DMS114 treated with DMSO at 0.1 percent for 48 hours (cell line): ENCODE results near the gene GRAMD1B.
A peak's percentile ranks its signal among the peaks of the same experiment; 100 is the strongest.

Experiments
- DNase-seq: peaks from one replicate; lab custom pipeline; 2025; ENCODE audit not compliant: unreplicated experiment; lab: John Stamatoyannopoulos, UW

The GRAMD1B gene

DNA sequence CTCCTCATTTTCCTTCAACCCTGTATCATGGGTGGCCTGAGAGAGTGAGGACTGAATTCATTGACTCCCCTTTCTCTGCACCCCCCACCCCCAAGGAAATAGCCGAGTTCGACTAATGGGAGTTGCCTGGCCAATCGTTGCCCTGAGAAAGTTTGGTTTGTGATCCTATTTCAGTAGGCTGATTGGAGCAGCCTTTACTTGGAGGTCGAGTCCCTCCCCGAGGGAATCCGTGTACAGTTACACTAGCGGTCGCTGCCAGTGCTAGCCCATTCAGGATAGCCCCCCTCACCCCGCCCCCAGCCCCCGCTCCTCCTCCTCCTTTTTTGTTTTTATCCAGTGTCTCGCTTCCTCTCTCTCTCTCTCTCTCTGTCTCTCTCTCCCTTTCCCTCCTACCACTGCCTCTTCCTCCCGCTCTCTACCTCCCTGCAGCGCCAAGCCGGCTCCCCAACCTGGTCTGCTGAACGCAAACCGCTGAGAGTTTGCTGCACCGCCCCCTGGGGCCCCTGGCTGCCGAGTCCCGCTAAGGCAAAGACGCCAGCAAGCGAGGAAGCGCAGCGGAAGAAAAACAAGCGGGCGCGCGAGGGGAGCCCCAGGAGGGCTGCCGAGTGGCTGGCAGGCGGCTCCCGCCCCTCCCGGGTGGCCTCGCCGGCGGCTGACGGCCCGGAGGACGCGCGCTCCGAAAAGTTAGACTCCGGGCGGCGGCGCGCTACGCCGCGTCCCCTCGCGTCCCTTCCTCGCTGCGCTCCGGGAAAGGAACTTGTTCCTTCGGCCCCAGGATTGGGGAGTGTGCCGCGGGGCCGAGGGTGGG, at the start of gene GRAMD1B:
GRAMD1B (plus strand) TSS at position 357 of the 808 bp plus-strand sequence. CDS start 524 bp downstream, outside the sequence.
- DNase-seq: peak; percentile 15

- no peak for DNase-seq
Measured at GRCh38 chr11:123381149-123381548, 48.9 kb upstream of the GRAMD1B start.

DNA sequence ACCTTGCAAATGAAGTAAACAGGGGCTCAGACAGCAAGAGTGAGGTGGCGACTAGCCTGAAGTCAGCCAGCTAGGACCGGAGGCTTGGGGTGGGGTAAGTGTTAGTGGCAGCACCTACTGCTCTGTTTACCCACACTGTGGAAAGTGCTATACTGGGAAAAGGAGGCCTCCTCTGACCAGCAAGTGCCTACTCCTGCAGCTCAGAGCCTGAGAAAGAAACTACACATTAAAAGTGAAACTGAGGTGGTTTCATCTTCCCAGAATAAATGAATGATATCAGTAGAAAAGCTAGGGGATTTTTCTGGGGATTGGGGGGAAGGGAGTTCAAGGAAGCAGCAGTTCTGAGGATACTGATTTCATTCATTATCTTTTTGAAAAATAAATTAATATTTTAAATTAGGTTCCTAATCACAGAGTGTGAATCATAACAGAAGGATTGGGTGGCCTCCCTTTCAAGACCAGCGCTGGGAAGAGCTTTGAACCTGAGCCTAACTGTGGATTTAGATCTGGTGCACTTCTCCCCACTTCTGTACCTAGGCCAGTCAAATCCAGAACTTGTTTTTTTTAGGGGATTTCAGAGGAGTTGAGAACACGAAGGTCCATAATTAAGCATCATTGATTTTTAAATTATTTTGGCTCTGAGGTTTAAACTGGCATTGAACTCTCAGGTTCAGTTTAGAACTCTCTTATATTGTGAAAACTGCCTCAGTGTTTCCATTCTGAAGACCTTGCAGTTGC, 48.1 kb upstream of the GRAMD1B start:
- DNase-seq: no peak

GRCh38 chr11:123382555-123383074, 47.5 kb upstream of the GRAMD1B start:
- DNase-seq: no peak

DNA sequence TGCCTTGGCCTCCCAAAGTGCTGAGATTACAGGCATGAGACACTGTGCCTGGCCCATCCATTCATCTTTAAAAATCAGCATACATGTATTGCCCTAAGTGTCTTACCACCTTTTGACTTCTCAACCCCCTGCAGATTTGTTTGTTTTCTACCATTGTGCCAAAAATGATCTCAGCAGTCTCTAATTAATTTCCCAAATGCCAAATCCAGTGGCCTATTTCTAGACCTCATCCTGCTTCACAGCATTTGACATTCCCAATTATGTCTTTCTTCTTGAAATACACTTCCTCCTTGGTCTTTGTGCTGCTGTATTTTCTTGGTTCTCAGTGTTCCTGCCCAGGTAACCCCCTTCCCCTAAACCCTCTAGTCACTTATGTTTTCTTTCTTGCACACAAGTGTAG, 46.0 kb upstream of the GRAMD1B start:
- no peak for DNase-seq

DNA sequence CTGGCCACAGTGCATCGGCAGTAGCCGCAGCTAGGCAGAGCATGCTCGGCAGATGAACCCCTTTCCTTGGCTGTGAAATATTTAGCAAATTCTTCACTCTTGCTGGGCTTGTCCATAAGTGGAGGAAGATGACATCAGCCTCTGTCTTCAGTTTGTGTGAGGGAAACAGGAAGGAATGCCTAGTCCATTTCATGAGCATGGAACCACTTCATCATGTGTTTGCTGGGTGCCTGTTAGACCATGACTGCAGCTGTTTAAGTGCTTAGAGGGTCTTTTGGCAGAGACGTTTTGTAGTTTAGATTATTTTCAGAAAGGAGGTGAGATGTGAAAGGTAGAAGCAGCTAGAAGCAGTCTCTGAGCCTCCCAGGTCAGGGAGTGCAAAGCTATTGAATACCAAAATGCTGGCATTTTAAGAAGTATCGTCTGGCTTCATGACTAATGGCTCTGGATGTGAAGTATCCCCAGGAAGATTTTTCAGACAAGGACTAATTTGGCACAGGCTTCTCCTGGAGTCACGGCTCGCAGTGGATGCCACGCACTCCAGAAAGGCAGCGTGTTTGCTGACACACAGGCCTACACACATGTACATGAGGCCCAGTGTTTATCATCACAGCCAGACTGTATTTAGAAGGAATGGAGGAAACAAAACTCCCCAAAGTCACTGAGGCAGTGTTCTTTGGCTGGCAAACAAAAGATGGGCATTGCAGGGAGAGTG, 43.1 kb upstream of the GRAMD1B start:
- no peak for DNase-seq

DNA sequence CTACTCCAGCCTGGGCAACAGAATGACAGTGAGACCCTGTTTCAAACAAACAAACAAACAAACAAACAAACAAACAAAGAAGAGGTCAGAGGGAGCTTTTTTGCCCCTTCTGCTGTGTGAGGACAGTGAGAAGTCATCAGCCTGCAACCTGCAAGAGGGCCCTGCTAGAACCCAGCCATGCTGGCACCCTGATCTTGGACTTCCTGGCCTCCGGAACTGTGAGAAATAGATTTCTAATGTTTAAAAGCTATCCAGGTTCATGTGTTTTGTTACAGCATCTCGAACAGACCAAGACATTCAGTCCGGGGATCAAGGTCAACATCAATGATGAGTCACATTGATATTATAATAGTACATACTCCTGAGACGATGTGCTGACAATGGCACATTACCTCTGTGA, 41.4 kb upstream of the GRAMD1B start:
- no peak for DNase-seq

DNA sequence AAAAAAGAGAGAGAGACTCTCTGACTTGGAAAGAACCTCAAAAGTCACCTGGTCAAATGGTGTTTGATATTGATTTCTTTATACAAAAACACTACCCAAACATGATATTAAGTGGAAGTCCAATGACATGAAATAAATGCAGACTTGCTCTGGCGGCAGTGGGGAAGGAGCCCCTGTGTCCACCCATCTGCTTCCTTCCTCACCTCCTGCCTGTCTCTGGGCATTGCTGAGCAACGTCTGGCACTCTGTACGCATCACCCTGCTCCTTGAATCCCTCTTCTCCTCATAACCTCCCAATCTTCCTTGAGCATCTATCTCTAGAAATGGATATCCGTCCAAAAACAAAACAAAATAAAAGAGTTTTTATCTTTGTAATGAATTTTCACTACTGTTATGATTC, 39.9 kb upstream of the GRAMD1B start:
- DNase-seq: no peak

DNA sequence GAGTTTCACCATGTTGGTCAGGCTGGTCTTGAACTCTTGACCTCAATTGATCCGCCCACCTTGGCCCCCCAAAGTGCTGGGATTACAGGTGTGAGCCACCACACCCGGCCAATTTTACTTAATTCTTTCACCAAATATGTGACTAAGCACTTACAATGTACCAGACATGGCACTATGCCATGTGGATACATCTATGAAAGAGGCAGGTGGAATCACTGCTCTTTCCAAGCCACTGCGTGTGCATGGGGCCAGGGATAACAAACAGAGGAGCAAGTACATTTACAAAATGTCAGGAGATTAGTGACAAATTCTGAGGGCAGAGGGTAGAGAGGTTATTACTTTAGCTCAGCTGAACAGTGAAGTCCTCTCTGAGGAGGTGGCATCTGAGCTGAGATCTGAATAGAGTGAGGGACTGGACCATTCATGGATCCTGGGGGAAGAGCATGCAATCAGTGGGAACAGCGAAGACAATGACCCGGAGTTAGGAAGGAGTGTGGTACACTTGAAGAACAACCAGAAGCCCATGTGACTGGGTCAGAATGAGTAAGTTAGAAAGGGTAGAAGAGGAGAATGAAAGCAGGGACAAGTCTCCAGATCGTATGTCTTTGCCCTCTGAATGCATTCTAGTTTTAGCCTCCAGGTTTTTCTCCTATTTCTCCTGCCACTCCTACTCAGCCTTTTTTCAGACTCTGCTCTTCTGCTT, 38.3 kb upstream of the GRAMD1B start:
- no peak for DNase-seq

- no peak for DNase-seq
Measured at GRCh38 chr11:123392431-123392830, 37.6 kb upstream of the GRAMD1B start.

DNA sequence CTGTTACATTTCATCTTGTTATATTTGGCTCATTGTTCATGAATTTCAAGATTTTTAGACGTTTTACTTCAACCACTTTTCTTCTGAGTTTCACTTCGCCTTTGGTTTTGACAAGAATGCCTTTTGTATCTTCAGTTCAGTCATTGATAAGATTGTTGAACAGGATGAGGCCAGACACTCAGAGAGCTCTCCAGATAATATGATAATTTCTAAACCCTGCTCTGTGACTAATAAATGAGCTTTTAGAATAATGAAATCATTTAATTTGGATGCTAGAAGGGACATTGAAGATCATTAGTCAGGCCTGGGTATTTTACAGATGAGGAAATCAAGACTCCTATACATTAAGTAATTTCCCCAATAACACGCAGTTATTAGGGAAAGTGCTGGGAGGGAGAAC, 37.2 kb upstream of the GRAMD1B start:
- DNase-seq: no peak

DNA sequence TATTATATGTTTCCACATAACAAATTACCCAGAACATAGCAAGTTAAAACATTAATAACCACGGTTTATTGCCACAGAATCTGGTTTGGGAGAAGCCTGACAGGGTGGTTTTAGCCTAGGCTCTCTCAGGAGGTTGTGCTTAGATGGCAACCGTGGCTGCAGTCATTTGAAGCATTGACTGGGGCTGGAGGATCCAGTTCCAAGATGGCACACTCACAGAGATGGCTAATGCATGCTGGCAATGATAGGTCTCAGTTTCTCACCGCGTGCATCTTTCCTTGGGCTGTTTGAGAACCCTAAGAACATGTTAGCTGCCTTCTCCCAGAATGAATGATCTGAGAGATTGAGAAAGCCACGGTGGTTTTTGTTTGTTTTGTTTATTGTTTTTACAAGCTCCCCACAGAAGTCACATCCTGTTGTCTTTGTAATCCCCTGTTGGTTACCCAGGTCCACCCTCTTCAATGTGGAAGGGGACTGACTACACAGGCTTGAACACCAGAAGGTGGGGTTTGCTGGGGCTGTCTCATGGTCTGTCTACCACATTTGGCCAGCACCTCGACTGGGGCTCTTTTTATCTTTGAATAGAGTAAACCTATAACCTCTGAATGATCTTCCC, 36.6 kb upstream of the GRAMD1B start:
- DNase-seq: no peak

DNA sequence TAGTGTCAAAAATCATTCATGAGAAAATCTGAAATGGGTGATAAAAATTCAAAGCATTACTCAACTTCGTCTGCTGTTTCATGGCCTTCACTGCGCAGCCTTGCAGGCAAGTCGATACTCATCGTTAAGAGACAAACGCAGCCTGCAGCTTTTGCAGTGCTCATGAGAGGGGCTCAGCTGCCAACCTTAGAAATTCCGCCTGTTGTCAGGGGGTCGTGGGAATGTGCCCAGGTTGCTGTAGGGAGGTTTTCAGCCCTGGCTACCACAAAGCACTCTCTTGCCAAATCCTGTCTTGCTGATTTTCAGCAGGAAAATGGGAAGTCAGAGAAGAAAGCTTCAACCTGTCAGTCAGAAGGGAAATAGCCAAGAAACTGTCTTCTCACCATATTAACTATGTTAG, 25.4 kb upstream of the GRAMD1B start:
- DNase-seq: no peak

- DNase-seq: no peak
Measured at GRCh38 chr11:123405123-123405592, 24.9 kb upstream of the GRAMD1B start.

DNA sequence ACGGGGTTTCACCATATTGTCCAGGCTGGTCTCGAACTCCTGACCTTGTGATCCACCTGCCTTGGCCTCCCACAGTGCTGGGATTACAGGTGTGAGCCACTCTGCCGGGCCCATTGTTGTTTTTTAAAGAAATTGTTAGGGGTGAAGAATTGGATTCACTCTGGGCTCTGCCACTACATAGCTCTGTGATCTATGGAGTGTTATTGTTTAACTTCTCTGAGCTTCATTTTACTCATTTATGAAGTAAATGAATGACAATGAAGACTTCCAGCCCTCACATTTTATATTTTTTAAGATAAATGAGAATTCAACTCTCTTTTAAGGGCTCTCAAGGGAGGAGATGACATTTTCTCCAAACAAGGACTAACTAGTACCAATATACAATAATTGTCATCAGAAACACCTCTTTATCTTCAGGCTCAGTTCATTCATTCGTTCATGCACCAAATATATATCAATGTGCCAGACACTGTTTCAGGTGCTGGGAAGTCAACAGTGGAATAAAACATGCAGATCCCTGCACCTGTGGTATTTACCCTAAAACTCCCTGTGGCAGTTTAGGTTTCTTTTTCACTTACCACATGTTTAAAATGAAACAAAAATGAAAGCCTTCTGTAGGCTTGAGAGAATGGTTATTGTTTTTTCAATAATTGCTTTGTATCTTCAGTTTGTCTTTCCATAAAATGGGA, 23.5 kb upstream of the GRAMD1B start:
- no peak for DNase-seq

GRCh38 chr11:123407130-123407995, 22.7 kb upstream of the GRAMD1B start:
- DNase-seq: peak; percentile 3

- no peak for DNase-seq
Measured at GRCh38 chr11:123407996-123408597, 22.0 kb upstream of the GRAMD1B start.
